Thyroid gland (tissue), 4 donors: ENCODE data around the gene MYO16.

ENCODE experiments used
- POLR2A ChIP-seq, 2 donors: fragments of 450-650 bp; IDR thresholded peaks; one replicate each; pipeline ENCODE4 v1.6.1; 2017; ENCODE audit warnings: antibody characterized with exemption in 2 of 2, mild to moderate bottlenecking in 2 of 2, moderate library complexity in 1 of 2
- TF ChIP-seq, protein P1 (sequence below), 6 experiments: fragments of 200-600 bp in 3 of 6; fragments of 450-650 bp in 3 of 6; sonication (generic) in 3 of 6; IDR thresholded peaks; one replicate each; pipeline ENCODE4 v1.5.1; 2016 to 2019; ENCODE audit warnings: antibody characterized with exemption in 6 of 6, mild to moderate bottlenecking in 2 of 6, inconsistent platforms in 1 of 6, moderate library complexity in 1 of 6

DNA sequence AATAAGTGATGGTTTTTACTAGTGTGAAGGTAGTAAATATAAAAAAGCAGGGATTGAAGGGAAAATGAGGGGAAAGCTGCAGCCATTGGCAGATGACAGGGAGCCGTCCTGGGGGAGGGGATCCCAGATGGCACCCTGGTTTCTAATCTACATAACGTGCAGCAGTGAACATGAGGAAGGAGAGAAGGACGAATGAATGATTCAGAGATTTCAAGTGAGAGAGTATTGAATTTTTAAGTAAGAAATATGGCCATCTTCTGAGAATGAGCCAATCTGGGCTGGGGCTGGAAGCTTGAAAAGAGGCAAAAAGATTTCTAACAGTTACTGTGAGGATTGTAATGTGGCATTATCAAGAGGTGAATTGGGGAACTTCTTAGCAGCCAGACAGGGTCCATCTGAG, 414.2 kb downstream of the MYO16 start:
- TF ChIP-seq, protein P1, sequence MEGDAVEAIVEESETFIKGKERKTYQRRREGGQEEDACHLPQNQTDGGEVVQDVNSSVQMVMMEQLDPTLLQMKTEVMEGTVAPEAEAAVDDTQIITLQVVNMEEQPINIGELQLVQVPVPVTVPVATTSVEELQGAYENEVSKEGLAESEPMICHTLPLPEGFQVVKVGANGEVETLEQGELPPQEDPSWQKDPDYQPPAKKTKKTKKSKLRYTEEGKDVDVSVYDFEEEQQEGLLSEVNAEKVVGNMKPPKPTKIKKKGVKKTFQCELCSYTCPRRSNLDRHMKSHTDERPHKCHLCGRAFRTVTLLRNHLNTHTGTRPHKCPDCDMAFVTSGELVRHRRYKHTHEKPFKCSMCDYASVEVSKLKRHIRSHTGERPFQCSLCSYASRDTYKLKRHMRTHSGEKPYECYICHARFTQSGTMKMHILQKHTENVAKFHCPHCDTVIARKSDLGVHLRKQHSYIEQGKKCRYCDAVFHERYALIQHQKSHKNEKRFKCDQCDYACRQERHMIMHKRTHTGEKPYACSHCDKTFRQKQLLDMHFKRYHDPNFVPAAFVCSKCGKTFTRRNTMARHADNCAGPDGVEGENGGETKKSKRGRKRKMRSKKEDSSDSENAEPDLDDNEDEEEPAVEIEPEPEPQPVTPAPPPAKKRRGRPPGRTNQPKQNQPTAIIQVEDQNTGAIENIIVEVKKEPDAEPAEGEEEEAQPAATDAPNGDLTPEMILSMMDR (IDR thresholded peaks at IDR 0.05), result no peak
- no peak for TF ChIP-seq POLR2A (IDR thresholded peaks at IDR 0.05)
